PC-9 (cell line): Measurements from ENCODE around the gene EPHB1. TPM values are rescaled to one million over a fixed set of nuclear protein-coding genes. Genes with fewer than 3 reads are reported as not detected.

Source experiments
- BruUV-seq: library from RNA; stranded (reverse); fragments of 400-500 nt; replicated peaks from 2 replicates; lab custom pipeline; 2021; lab: Mats Ljungman, UMichigan
- CTCF ChIA-PET: fragments of 300-600 bp; sonication (Branson Sonifier 250); formaldehyde crosslinking; loops from one replicate; lab custom pipeline; 2022; ENCODE audit warnings: antibody characterized with exemption; lab: Charles Lee
- POLR2A ChIA-PET: fragments of 300-600 bp; sonication (Branson Sonifier 250); formaldehyde crosslinking; loops from one replicate; lab custom pipeline; 2022; ENCODE audit warnings: antibody characterized with exemption; ENCODE audit not compliant: unreplicated experiment; lab: Charles Lee
- DNase-seq, 2 experiments: peaks; one replicate each; pipeline versions ENCODE4 v3.0.0 to v3.0.0-alpha.2; 2015 to 2022; ENCODE audit warnings: mixed read lengths in 1 of 2
- H2AFZ ChIP-seq: fragments of 200-600 bp; sonication (generic); 2 replicates; pipeline ENCODE4 v1.8.1; 2017; ENCODE audit warnings: antibody characterized with exemption
- H3F3A ChIP-seq: fragments of 200-600 bp; sonication (generic); 2 replicates; pipeline ENCODE4 v1.8.1; 2017; ENCODE audit warnings: antibody characterized with exemption, mild to moderate bottlenecking, low read depth; ENCODE audit not compliant: insufficient read depth
- H3K27ac ChIP-seq: fragments of 200-600 bp; sonication (generic); 2 replicates; pipeline ENCODE4 v1.6.1; 2016; ENCODE audit warnings: mixed run types
- H3K27me3 ChIP-seq: fragments of 200-600 bp; sonication (generic); 2 replicates; pipeline ENCODE4 v1.6.1; 2016; ENCODE audit warnings: low read depth, mixed run types; ENCODE audit not compliant: insufficient read depth
- H3K36me3 ChIP-seq: fragments of 200-600 bp; sonication (generic); 2 replicates; pipeline ENCODE4 v1.6.1; 2016; ENCODE audit warnings: low read depth, mixed run types
- H3K4me1 ChIP-seq: fragments of 200-600 bp; sonication (generic); replicated peaks from 2 replicates; pipeline ENCODE4 v1.6.1; 2016; ENCODE audit warnings: mixed run types; ENCODE audit not compliant: insufficient read depth
- H3K4me2 ChIP-seq: fragments of 200-600 bp; sonication (generic); 2 replicates; pipeline ENCODE4 v1.6.1; 2017; ENCODE audit warnings: mixed run types
- H3K4me3 ChIP-seq: fragments of 200-600 bp; sonication (generic); 2 replicates; pipeline ENCODE4 v1.6.1; 2016; ENCODE audit warnings: mixed run types
- H3K79me2 ChIP-seq: fragments of 200-600 bp; sonication (generic); 2 replicates; pipeline ENCODE4 v1.6.1; 2017; ENCODE audit warnings: low read depth, mixed run types
- H3K9me2 ChIP-seq: fragments of 200-600 bp; sonication (generic); 2 replicates; pipeline ENCODE4 v1.8.1; 2017; ENCODE audit warnings: mild to moderate bottlenecking; ENCODE audit not compliant: insufficient read depth
- H3K9me3 ChIP-seq: fragments of 200-600 bp; sonication (generic); 2 replicates; pipeline ENCODE4 v1.8.1; 2016; ENCODE audit warnings: low read depth; ENCODE audit not compliant: insufficient read depth
- H4K20me1 ChIP-seq: fragments of 200-600 bp; sonication (generic); 2 replicates; pipeline ENCODE4 v1.8.1; 2017; ENCODE audit not compliant: insufficient read depth
- CTCF ChIP-seq: fragments of 200-600 bp; sonication (generic); conservative IDR thresholded peaks from 2 replicates; pipeline ENCODE4 v1.6.1; 2017; ENCODE audit warnings: mixed run types, antibody characterized with exemption, mild to moderate bottlenecking, moderate library complexity
- EZH2 ChIP-seq: fragments of 200-600 bp; sonication (generic); IDR thresholded peaks from 2 replicates; pipeline ENCODE4 v1.8.0; 2017; ENCODE audit warnings: antibody characterized with exemption, low read depth
- intact Hi-C: fragments of 100-400 bp; cut with micrococcal nuclease; formaldehyde crosslinking; loops from one replicate; pipeline ENCODE4 v1.10.0; 2022; ENCODE audit not compliant: unreplicated experiment
- total RNA-seq: library from RNA; stranded (reverse); gene quantifications from 2 replicates; pipeline ENCODE4 v1.2.3, GENCODE V29; 2021

The EPHB1 gene
- total RNA-seq, 1 experiment from 2014 or later, result 0.15 TPM

DNA sequence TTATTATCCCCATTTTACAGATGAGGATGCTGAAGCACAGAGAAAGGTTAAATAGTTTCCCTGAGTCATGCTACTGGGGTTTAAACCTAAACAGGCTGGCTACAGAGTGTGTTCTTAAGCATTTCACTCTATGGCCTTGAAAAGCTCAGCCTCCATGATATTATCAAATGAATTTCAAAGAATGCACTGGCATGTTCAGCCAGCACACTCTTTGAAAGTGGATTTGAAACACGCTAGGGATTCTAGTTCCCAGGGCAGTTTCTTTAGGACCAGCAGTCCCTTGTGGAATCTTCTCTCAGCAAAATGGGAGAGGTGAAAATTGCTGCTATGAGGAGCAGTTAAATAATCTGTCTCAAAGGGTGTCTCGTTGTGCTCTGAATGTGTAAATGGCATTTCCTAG lies 213.3 kb downstream of the EPHB1 start:
- no TSS peak for BruUV-seq
- H3K27me3 ChIP-seq, result peaks cover 24% of the 10 kb centered on the region
- H2AFZ ChIP-seq, result no peak overlapping the region
- DNase-seq, result no peak
- H3K9me2 ChIP-seq, result no peaks in the 10 kb centered on the region
- intact Hi-C loops, result no loop called here
- no peaks in the 10 kb centered on the region for H3F3A ChIP-seq
- H3K4me1 ChIP-seq, result no peaks in the 10 kb centered on the region
- H3K9me3 ChIP-seq, result no peaks in the 10 kb centered on the region
- no peak overlapping the region for H3K27ac ChIP-seq
- ChIA-PET CTCF (no interaction called here), POLR2A (no interaction called here)
- no peak overlapping the region for H3K4me2 ChIP-seq
- H3K4me3 ChIP-seq, result no peak overlapping the region
- no peaks in the 10 kb centered on the region for H3K36me3 ChIP-seq
- no peaks in the 10 kb centered on the region for H3K79me2 ChIP-seq
- TF ChIP-seq CTCF (no peak), EZH2 (no peak)
- H4K20me1 ChIP-seq, result no peaks in the 10 kb centered on the region

GRCh38 chr3:135009014-135009413 lies 214.0 kb downstream of the EPHB1 start:
- Histone ChIP-seq H3K4me3 (no peak overlapping the region), H4K20me1 (no peaks in the 10 kb centered on the region), H3K27me3 (peaks cover 31% of the 10 kb centered on the region), H3K79me2 (no peaks in the 10 kb centered on the region), H2AFZ (no peak overlapping the region), H3K4me2 (no peak overlapping the region), H3K27ac (no peak overlapping the region), H3K4me1 (no peaks in the 10 kb centered on the region), H3K9me3 (no peaks in the 10 kb centered on the region), H3K36me3 (no peaks in the 10 kb centered on the region), H3F3A (no peaks in the 10 kb centered on the region), H3K9me2 (no peaks in the 10 kb centered on the region)
- ChIA-PET POLR2A (no interaction called here), CTCF (no interaction called here)
- BruUV-seq, result no TSS peak
- intact Hi-C loops, result no loop called here
- no peak for TF ChIP-seq EZH2
- no peak for TF ChIP-seq CTCF
- no peak for DNase-seq

DNA sequence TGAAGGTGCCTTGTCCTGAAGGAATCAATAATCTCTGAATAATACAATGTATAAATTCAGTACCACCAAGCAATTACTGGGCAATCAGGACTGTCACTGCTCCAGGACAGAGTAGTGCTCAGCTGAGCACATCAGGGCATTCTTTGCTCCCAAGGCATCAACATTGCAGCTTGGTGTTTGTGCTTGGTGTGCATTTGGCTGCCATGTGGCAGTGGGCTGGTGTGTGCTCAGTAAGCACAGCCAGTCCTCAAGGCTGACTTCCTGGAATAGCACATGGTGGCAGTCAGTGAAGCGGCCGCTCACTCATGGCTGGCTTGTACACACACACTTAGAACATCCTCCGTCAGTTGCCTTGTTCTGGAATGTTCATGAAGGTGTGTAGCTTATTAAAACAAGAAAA lies 217.0 kb downstream of the EPHB1 start:
- Histone ChIP-seq H3K4me3 (no peak overlapping the region), H2AFZ (no peak overlapping the region), H4K20me1 (no peaks in the 10 kb centered on the region), H3K4me2 (no peak overlapping the region), H3K27me3 (peaks cover 43% of the 10 kb centered on the region), H3F3A (no peaks in the 10 kb centered on the region), H3K27ac (no peak overlapping the region), H3K36me3 (no peaks in the 10 kb centered on the region), H3K9me2 (no peaks in the 10 kb centered on the region), H3K79me2 (no peaks in the 10 kb centered on the region), H3K4me1 (no peaks in the 10 kb centered on the region), H3K9me3 (no peaks in the 10 kb centered on the region)
- ChIA-PET POLR2A (no interaction called here), CTCF (no interaction called here)
- BruUV-seq, result no TSS peak
- intact Hi-C loops, result no loop called here
- DNase-seq, result no peak
- no peak for TF ChIP-seq CTCF
- no peak for TF ChIP-seq EZH2
